BE2C (cell line): Measurements from ENCODE around the gene XRCC5.
A peak's percentile ranks its signal among the peaks of the same experiment; 100 is the strongest.

Experiments
- DNase-seq: peaks from one replicate; pipeline ENCODE4 v3.0.0-alpha.2; 2020
- H3K27me3 ChIP-seq: fragments of 250-450 bp; sonication (Bioruptor Pico); 2 replicates; pipeline ENCODE4 v1.5.1; 2020; ENCODE audit warnings: mild to moderate bottlenecking
- H3K36me3 ChIP-seq: fragments of 250-450 bp; sonication (Bioruptor Pico); 2 replicates; pipeline ENCODE4 v1.5.1; 2020; ENCODE audit warnings: mild to moderate bottlenecking
- H3K4me1 ChIP-seq: fragments of 250-450 bp; sonication (Bioruptor Pico); 2 replicates; pipeline ENCODE4 v1.5.1; 2020
- H3K4me3 ChIP-seq: 2 replicates; pipeline ENCODE4 v1.5.1; 2011; ENCODE audit warnings: low read depth, low read length
- H3K9me3 ChIP-seq: fragments of 250-450 bp; sonication (Bioruptor Pico); 2 replicates; pipeline ENCODE4 v1.5.1; 2020
- TF ChIP-seq, protein P1 (sequence below): IDR thresholded peaks from 2 replicates; pipeline ENCODE4 v1.5.1; 2012; ENCODE audit warnings: mild to moderate bottlenecking, low read depth, low read length

Gene XRCC5

DNA sequence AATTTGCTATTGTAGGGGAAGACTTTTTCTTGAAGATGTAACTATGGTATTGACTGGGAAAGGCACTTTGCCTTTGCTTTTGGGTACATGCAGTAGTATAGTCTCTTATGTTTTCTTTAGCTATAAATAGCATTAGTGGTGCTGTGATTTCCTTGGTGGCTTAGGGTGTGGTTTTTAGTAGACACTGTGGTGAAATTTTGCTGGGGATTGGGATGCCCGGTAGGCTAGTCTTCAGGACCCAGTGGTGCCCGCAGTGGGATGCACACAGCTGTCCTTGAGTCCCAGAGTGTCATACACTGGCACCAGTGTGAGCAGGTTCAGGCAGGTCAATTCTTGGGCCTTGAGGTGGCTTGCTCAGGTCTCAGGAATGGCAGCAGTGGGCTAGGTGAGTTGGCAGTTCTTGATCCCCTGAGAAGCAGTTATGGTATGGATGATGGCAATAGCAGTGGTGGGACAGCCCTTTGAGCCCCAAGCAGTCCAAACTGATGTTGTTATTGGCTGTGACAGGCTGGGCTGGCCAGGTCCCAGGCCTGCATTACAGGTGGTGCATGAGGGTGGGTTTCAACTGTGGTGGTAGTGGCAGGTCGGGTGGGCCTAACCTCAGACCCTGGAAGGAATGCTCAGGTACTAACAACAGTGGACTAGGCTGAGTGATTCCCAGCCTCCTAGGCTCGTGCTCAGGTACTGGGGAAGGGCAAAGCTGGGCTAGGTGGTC lies 124.3 kb downstream of the XRCC5 start:
- TF ChIP-seq, protein P1, sequence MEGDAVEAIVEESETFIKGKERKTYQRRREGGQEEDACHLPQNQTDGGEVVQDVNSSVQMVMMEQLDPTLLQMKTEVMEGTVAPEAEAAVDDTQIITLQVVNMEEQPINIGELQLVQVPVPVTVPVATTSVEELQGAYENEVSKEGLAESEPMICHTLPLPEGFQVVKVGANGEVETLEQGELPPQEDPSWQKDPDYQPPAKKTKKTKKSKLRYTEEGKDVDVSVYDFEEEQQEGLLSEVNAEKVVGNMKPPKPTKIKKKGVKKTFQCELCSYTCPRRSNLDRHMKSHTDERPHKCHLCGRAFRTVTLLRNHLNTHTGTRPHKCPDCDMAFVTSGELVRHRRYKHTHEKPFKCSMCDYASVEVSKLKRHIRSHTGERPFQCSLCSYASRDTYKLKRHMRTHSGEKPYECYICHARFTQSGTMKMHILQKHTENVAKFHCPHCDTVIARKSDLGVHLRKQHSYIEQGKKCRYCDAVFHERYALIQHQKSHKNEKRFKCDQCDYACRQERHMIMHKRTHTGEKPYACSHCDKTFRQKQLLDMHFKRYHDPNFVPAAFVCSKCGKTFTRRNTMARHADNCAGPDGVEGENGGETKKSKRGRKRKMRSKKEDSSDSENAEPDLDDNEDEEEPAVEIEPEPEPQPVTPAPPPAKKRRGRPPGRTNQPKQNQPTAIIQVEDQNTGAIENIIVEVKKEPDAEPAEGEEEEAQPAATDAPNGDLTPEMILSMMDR = no peak
- H3K9me3 ChIP-seq = no peaks in the 10 kb centered on the region
- no peaks in the 10 kb centered on the region for H3K27me3 ChIP-seq
- H3K4me3 ChIP-seq = no peak overlapping the region
- H3K4me1 ChIP-seq = no peaks in the 10 kb centered on the region
- H3K36me3 ChIP-seq = no peaks in the 10 kb centered on the region
- DNase-seq = no peak

DNA sequence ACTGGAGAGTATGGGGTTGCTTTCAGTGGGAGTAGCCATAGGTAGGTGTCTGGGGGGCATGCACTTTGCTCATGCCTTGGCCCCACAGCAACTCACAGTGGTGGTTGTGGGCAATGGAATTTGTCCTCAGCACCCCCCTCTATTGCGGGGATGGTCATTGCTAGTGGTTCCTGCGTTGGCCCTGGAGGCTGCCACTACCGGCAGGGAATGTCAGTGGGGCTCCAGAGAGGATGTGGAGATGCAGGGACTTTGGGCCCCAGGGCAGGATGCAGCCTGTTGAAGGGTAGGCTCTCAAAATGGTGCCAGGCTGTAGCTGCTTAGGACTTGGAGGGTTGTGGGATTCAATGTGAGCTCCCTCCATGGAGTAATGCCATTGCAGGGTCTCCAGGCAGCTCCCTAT lies 125.0 kb downstream of the XRCC5 start:
- Histone ChIP-seq H3K4me1 (no peaks in the 10 kb centered on the region), H3K4me3 (no peak overlapping the region), H3K9me3 (no peaks in the 10 kb centered on the region), H3K27me3 (no peaks in the 10 kb centered on the region), H3K36me3 (no peaks in the 10 kb centered on the region)
- no peak for DNase-seq
- TF ChIP-seq, protein P1 = no peak

DNA sequence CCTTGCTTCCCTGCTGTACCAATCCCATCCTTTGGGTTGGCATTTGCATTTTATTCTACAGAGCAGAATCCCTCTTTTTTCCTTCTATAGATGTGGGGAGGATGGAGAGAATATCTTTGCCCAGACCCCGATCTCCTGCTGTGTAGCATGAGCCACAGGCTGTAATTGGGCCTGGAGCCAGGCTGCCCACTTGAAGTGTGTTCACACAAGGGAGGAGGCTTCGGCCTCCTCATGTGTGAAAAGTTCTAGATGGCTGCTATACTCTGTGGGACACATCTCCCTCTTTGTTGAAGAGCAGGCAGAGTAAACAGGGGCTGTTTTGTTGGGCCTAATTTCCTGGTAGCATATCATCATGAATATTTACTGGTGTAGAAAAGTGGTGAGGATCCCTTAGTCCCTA lies 126.3 kb downstream of the XRCC5 start:
- TF ChIP-seq, protein P1 = no peak
- Histone ChIP-seq H3K9me3 (no peaks in the 10 kb centered on the region), H3K4me3 (no peak overlapping the region), H3K36me3 (no peaks in the 10 kb centered on the region), H3K27me3 (no peaks in the 10 kb centered on the region), H3K4me1 (no peaks in the 10 kb centered on the region)
- DNase-seq = no peak

DNA sequence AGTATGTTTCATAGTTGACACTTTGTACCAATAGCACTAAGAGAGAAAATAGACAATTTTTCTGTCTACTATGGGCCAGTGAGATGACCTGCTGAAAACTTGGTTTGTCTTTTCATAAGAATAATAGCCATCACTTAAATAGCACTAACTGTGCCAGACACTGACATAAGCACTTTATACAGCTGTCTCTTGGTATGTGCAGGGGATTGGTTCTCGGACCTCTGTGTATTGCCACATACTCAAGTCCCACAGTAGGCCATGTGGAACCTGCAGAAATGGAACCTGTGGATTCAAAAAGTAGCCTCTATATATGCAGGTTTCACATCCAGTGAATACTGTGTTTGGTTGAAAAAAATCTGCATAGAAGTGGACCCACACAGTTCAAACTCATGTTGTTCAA lies 126.7 kb downstream of the XRCC5 start:
- H3K4me3 ChIP-seq = no peak overlapping the region
- no peaks in the 10 kb centered on the region for H3K4me1 ChIP-seq
- no peaks in the 10 kb centered on the region for H3K36me3 ChIP-seq
- H3K9me3 ChIP-seq = no peaks in the 10 kb centered on the region
- TF ChIP-seq, protein P1 = no peak
- H3K27me3 ChIP-seq = no peaks in the 10 kb centered on the region
- no peak for DNase-seq

DNA sequence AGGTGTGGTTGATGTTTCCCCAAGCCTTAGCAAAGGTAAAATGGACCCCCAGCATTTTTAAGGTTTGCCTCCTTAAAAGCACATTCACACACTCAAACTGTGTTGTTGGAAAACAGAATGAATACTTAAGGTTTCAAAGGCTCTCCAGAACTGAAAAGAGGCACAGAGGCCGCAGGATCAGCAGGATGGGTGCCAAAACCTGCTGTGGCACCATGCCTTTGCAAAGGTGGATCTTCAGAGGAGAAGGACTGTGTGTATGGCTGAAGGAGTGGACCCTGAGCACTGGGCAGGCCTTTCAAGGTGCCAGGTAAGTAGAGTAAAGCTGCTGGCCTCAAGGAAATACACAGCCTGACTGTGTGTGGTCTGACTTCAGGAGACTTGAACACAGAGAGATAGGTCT lies 127.3 kb downstream of the XRCC5 start:
- no peak for DNase-seq
- no peaks in the 10 kb centered on the region for H3K27me3 ChIP-seq
- TF ChIP-seq, protein P1 = no peak
- no peaks in the 10 kb centered on the region for H3K9me3 ChIP-seq
- H3K4me1 ChIP-seq = 0 out of 2 replicates have a peak, but pooled peaks cover under 1% of the 10 kb centered on the region
- H3K36me3 ChIP-seq = no peaks in the 10 kb centered on the region
- no peak overlapping the region for H3K4me3 ChIP-seq

DNA sequence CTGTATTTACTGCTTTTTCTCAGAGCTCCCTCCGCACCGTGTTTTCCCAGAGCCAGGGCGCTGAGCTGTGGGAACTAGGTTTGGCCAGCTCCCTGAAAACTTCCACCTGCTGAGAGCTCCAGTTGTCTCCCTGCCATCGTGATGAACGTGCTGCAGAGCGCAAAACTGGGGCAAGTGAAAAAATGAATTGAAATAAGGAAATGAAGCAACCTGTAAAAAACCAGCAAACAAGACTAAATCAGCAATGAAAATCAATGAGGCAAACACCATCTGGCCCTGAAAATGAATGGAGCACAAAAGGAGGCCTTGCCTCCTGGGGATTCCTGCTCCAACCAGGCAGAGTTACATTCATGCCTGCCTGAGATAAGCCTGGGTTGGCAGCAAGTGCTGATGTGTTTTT lies 133.2 kb downstream of the XRCC5 start:
- Histone ChIP-seq H3K27me3 (no peaks in the 10 kb centered on the region), H3K36me3 (no peaks in the 10 kb centered on the region), H3K9me3 (no peaks in the 10 kb centered on the region), H3K4me3 (no peak overlapping the region), H3K4me1 (peaks cover 20% of the 10 kb centered on the region)
- TF ChIP-seq, protein P1 = no peak
- peak; percentile 74 for DNase-seq
